AG09309 (cell line): ENCODE results near the gene KCNT1.

Experiments
- DNase-seq: peaks from one replicate; pipeline ENCODE4 v3.0.0-alpha.2; 2010; ENCODE audit warnings: low read depth
- H3K4me3 ChIP-seq: 2 replicates; pipeline ENCODE4 v1.5.1; 2011; ENCODE audit warnings: mild to moderate bottlenecking, low read depth, low read length, moderate library complexity; ENCODE audit not compliant: control insufficient read depth
- CTCF ChIP-seq: IDR thresholded peaks from 2 replicates; pipeline ENCODE4 v1.5.1; 2011; ENCODE audit warnings: mild to moderate bottlenecking, low read depth, low read length, inconsistent platforms; ENCODE audit not compliant: insufficient read depth, control insufficient read depth; ENCODE audit errors: missing control alignments

Gene KCNT1

GRCh38 chr9:135756576-135756975 is 54.6 kb downstream of the KCNT1 start:
- no peak for TF ChIP-seq CTCF
- DNase-seq, result no peak
- H3K4me3 ChIP-seq, result no peak overlapping the region

DNA sequence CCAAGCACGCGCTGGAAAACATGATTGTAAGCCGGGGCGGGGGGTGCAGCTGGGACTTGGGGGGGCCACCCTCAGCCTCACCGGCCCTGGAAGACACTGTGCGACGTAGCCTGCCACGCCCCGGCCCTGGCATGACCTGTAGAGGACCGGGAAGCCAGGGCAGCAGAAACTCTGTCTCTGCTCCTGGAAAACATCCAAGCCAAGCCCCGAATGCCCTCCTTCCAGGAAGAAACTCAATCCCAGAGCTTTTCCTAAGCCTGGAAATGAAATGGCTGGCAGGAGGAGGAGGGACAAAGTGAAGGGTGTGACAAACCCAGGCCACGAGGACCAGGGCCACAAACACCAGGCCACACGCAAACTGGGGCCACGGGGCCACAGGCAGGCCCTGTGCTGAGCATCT is 55.4 kb downstream of the KCNT1 start:
- TF ChIP-seq CTCF, result no peak
- no peak overlapping the region for H3K4me3 ChIP-seq
- no peak for DNase-seq

DNA sequence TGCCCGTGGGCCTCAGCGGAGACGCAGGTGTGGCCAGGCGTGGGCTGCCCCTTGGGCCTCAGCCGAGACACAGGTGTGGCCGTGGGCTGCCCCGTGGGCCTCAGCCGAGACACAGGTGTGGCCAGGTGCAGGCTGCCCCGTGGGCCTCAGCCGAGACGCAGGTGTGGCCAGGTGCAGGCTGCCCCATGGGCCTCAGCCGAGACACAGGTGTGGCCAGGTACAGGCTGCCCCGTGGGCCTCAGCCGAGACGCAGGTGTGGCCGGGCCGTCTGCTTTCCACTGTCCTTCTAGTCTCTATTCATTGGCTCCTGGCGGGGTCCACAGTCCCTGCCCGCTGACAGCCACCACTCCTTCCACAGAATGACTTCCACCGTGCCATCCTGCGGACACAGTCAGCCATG is 56.1 kb downstream of the KCNT1 start:
- DNase-seq, result no peak
- TF ChIP-seq CTCF, result no peak
- no peak overlapping the region for H3K4me3 ChIP-seq

GRCh38 chr9:135758870-135759269 is 56.9 kb downstream of the KCNT1 start:
- H3K4me3 ChIP-seq, result no peak overlapping the region
- DNase-seq, result no peak

GRCh38 chr9:135759676-135760300 is 57.8 kb downstream of the KCNT1 start:
- no peak for DNase-seq
- TF ChIP-seq CTCF, result no peak
- H3K4me3 ChIP-seq, result no peak overlapping the region

More at GRCh38 chr9:135758870-135759269, 56.9 kb downstream of the KCNT1 start:
- TF ChIP-seq CTCF, result no peak

GRCh38 chr9:135760465-135760864 is 58.5 kb downstream of the KCNT1 start:
- no peak for DNase-seq
- H3K4me3 ChIP-seq, result no peak overlapping the region
- TF ChIP-seq CTCF, result no peak
